ENCODE data around the gene VEPH1.

The VEPH1 gene

GRCh38 chr3:157472648-157473047, 30.6 kb downstream of the VEPH1 start:
- DNase-seq, result no peak

DNA sequence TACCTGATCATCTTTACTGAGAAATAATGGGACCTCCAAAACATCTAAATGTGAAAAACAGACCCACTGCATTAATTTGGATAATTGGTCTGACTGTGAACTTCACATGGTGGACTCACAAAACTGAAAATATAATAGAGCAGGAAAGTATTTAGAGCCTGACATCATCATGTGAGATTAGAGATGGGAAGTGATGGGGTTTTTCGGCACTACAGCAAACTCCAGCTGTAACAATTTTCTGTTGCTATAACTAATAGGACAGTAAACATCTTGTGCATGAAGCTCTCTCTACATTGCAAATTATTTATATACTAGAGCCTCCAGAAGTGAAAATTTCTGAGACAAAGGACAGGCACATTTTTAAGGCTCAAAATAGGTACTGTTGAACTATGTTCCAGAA, 32.2 kb downstream of the VEPH1 start:
- no peak for DNase-seq

- DNase-seq, result no peak
Measured at GRCh38 chr3:157469561-157470294, 33.5 kb downstream of the VEPH1 start.

GRCh38 chr3:157467200-157467599, 36.0 kb downstream of the VEPH1 start:
- DNase-seq, result no peak

- no peak for DNase-seq
Measured at GRCh38 chr3:157465741-157466140, 37.5 kb downstream of the VEPH1 start.

DNA sequence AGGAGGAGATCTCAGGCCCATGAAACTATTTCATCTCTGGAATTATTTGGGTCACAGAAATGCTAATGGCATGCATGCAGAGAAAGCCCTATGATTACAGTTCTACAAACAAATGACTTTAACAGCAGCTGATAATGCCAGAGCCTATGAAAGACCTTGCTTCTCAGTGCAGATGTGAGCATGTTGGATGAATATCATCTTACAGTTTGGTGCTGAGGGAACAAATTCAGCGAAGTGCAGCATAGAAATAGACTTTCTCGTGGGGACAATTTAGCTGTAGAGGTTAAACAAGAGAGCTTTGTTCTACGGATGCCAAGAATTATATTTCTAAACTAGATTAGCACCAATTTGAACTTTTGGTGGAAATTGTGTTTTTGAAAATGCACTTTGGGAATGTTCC, 38.9 kb downstream of the VEPH1 start:
- no peak for DNase-seq

GRCh38 chr3:157463816-157464215, 39.4 kb downstream of the VEPH1 start:
- no peak for DNase-seq

DNA sequence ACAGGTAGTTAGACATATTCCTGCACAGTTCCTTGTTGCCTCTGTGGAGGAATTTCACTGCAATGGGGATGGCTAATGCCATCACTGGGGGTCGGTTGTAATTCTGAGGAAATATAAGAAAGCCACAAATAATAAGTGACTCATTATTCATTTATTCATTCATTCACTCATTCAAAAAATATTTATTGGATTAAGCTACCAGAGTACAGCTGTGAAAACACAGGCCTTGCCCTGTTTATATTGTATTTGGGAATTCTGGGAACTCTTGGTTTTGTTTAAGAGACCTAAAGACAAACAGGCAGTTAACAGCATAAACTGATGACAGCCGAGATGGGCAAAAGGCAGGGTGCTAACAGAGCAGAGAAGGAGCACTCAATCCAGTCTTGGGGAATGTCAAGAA, 43.0 kb downstream of the VEPH1 start:
- DNase-seq, result no peak

DNA sequence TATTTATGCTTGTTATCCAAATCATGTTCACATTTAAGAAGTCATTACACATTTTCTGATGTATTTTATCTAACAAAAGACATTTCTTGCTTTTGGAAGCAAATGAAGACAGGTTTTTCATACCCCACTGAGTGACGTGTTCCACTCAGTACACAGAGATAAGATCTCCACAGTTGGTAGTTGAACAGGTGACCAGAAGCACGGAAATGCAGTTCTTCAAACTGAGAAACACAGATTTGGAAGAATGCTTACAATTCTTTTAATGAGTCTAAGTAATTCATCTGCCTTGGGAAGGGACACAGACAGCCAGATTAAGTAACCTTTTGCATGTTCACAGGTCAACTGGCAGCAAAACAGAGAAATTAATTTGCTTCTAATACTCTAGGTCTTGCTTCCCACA, 43.5 kb downstream of the VEPH1 start:
- no peak for DNase-seq

DNA sequence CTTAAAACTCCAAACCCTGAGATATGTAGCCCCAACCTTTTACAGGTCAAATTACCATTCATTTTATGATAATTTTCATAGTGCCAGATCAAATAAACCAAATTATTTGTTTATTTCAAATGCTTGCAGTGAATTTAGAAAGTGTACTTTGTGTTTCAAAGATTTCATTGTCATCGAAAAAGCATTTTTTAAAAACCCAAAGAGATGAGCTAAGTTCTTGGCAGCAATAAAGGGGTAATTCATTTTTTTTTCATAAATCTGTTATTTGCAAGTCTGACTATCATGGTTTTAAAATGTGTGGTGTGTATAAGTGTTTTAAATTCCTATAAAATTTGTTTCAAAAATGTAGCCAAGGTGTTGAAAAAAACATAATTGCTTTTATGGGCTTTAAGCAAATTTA, 49.4 kb downstream of the VEPH1 start:
- no peak for DNase-seq

GRCh38 chr3:157452097-157452496, 51.1 kb downstream of the VEPH1 start:
- DNase-seq, result no peak

DNA sequence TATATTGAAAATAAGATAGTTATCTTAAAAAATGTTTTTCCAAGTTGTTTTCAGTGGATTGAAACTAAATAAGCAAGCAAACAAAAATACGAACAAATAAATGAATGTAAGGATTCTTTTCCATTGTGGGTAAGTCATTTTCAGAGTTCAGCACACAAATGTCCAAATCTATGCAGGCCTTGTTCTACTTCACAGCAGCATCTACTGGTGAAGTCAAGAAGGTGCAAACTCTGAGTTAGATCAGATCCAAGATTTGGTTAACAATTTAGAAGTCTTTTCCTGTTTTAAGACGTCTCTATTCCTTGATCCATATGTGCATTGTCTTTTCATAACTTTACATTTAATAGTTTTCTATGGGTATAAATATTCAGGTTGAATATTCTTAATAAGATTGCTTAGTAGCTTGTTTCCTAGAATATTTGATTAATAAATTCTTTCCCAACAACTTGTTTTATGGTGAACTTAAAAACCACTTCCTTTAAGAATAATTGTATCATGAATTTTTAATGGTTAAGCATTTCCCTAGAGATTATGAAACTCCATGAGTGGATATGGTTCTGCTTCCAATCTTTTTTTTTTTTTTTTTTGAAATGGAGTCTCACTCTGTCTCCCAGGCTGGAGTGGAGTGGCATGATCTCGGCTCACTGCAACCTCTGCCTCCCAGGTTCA, 56.1 kb downstream of the VEPH1 start:
- DNase-seq, result peak; percentile 8

- DNase-seq, result no peak
Measured at GRCh38 chr3:157445857-157446256, 57.4 kb downstream of the VEPH1 start.

- no peak for DNase-seq
Measured at GRCh38 chr3:157444797-157445184, 58.4 kb downstream of the VEPH1 start.

- DNase-seq, result no peak
Measured at GRCh38 chr3:157443905-157444796, 59.1 kb downstream of the VEPH1 start.

GRCh38 chr3:157442729-157443128, 60.5 kb downstream of the VEPH1 start:
- no peak for DNase-seq

DNA sequence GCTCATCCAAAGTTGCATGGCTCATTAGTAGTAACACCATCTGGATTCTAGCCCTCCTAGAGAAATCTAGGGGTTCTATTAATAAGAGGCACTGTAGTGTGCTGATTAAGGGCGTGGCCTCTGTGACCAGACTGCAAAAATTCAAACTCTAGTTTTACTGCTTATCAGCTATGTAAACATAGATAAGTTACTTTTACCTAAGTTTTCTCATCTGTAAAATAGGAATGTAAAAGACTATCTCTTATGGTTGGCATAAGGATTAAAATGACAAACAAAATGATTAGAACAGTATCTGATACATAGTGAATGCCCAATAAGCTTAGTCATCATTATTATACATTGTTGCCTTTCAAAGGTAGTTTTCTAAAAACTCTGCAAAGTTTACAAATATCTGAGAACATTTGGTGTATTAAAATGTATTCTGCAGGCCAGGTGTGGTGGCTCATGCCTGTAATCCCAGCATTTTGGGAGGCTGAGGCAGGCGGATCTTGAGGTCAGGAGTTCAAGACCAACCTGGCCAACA, 62.1 kb downstream of the VEPH1 start:
- DNase-seq, result no peak

GRCh38 chr3:157438194-157438730, 65.0 kb downstream of the VEPH1 start:
- peak; percentile 26 for DNase-seq

- DNase-seq, result no peak
Measured at GRCh38 chr3:157436583-157437291, 66.5 kb downstream of the VEPH1 start, which contains the start of gene PTX3. PTX3 (plus strand) TSS chr3:157436850; CDS start chr3:157436934, 84 bp downstream.

GRCh38 chr3:157429708-157430107, 73.5 kb downstream of the VEPH1 start:
- DNase-seq, result no peak

GRCh38 chr3:157428853-157429252, 74.4 kb downstream of the VEPH1 start:
- peak; percentile 23 for DNase-seq

DNA sequence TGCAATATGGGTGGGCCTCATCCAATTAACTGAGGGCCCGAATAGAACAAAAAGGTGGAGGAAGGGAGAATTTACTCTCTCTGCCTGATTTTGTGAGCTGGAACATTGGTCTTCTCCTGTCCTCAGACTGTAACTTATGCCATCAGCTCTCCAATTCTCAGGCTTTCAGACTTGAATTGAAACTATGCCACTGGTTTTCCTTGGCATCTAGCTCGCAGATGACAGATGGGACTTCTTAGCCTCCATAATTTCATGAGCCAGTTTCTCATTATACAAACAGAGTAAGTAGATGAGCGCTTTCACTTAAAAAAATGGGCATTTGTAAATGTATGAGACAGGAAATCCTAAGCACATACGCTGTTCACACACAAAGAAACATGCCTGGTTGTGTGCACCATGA, 75.3 kb downstream of the VEPH1 start:
- DNase-seq, result peak; percentile 65
